Measurements from ENCODE around the gene CBFA2T2.

- TF ChIP-seq, protein P1, sequence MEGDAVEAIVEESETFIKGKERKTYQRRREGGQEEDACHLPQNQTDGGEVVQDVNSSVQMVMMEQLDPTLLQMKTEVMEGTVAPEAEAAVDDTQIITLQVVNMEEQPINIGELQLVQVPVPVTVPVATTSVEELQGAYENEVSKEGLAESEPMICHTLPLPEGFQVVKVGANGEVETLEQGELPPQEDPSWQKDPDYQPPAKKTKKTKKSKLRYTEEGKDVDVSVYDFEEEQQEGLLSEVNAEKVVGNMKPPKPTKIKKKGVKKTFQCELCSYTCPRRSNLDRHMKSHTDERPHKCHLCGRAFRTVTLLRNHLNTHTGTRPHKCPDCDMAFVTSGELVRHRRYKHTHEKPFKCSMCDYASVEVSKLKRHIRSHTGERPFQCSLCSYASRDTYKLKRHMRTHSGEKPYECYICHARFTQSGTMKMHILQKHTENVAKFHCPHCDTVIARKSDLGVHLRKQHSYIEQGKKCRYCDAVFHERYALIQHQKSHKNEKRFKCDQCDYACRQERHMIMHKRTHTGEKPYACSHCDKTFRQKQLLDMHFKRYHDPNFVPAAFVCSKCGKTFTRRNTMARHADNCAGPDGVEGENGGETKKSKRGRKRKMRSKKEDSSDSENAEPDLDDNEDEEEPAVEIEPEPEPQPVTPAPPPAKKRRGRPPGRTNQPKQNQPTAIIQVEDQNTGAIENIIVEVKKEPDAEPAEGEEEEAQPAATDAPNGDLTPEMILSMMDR (IDR thresholded peaks at IDR 0.05; ENCODE audit: poor library complexity) = no peak
- no peak for TF ChIP-seq EZH2 (IDR thresholded peaks at IDR 0.05; ENCODE audit: borderline replicate concordance)
These were observed 78.1 kb downstream of the CBFA2T2 start for GRCh38 chr20:33567949-33568348.

Measured in hepatocyte (in vitro differentiated cells).